Mucosa of descending colon (tissue), 3 donors: ENCODE results near the gene YBX2. TPM values are rescaled to one million over a fixed set of nuclear protein-coding genes. Genes with fewer than 3 reads are reported as not detected.

Experiments
- ATAC-seq: fragments of 200-7000 bp; cut with Tn5 transposase; one replicate; pipeline ENCODE4 v1.9.1; 2020; ENCODE audit warnings: mild to moderate bottlenecking, moderate library complexity
- DNase-seq, 3 donors: peaks; one replicate each; pipeline ENCODE4 v3.0.0-alpha.2; 2020
- H3K36me3 ChIP-seq: fragments of 200-600 bp; one replicate; pipeline ENCODE4 v1.8.0; 2021; ENCODE audit warnings: low read depth, mild to moderate bottlenecking
- H3K4me1 ChIP-seq: fragments of 200-600 bp; one replicate; pipeline ENCODE4 v1.8.0; 2021; ENCODE audit warnings: low read depth, mild to moderate bottlenecking
- H3K4me3 ChIP-seq: fragments of 200-600 bp; one replicate; pipeline ENCODE4 v1.8.0; 2021; ENCODE audit warnings: mild to moderate bottlenecking
- H3K9me3 ChIP-seq: fragments of 200-600 bp; one replicate; pipeline ENCODE4 v1.8.0; 2021; ENCODE audit warnings: mild to moderate bottlenecking
- CTCF ChIP-seq: fragments of 200-600 bp; IDR thresholded peaks from one replicate; pipeline ENCODE4 v1.8.0; 2022; ENCODE audit warnings: antibody characterized with exemption, mild to moderate bottlenecking
- intact Hi-C, 2 donors: fragments of 100-400 bp; cut with DNase I in 1 of 2; cut with micrococcal nuclease in 1 of 2; formaldehyde crosslinking; loops; one replicate each; pipeline versions ENCODE4 v1.11.0 to v1.11.1; 2022; cut with DNase I, micrococcal nuclease
- total RNA-seq, 3 donors: library from RNA; stranded (reverse); fragmentation: NEBNext Ultra II Directional in 2 of 3; extraction: Animal tissue kit (Norgen Biotek cat#: 25700) in 2 of 3; gene quantifications; one replicate each; pipeline versions ENCODE4 v1.2.1 to v1.2.4, GENCODE V29; 2021 to 2023
- donor health status: DM: no; HTN: no; CAD: no; lungs with moderate emphysema.
- donor health status: DM: no; HTN: no; CAD: no.
- donor health status: DM: no; HTN: yes; CAD: no.

YBX2 gene
- total RNA-seq, 3 donors from 2014 or later, result 17.9 to 71.4 (median 37.8) TPM

GRCh38 chr17:7322520-7323194, 28.2 kb upstream of the YBX2 start:
- intact Hi-C loops, result no loop called here
- Histone ChIP-seq H3K4me3 (no peak overlapping the region), H3K36me3 (peaks cover 5% of the 10 kb centered on the region), H3K9me3 (no peaks in the 10 kb centered on the region), H3K4me1 (no peaks in the 10 kb centered on the region)
- TF ChIP-seq CTCF, result no peak
- no peak for ATAC-seq
- DNase-seq, result no peak

DNA sequence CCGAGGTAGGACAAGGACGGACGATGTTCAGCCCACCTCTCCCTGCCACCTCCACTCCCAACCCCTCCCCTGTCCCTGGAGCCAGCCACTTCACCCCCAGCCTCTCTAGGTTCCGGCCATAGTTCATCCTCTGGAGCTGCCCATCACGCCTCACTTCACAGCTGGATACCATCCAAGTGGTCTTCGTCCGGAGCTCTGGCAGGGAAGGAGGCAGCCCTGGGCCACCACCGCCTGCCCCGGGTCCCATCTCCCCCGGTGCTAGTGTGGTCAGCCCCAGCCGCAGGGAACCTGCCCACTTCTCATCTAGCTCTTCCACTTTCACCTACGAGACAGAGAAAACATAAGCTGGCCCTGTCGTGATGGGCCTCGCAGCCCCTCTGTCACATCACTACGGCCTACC, 27.0 kb upstream of the YBX2 start:
- no peak for ATAC-seq

DNA sequence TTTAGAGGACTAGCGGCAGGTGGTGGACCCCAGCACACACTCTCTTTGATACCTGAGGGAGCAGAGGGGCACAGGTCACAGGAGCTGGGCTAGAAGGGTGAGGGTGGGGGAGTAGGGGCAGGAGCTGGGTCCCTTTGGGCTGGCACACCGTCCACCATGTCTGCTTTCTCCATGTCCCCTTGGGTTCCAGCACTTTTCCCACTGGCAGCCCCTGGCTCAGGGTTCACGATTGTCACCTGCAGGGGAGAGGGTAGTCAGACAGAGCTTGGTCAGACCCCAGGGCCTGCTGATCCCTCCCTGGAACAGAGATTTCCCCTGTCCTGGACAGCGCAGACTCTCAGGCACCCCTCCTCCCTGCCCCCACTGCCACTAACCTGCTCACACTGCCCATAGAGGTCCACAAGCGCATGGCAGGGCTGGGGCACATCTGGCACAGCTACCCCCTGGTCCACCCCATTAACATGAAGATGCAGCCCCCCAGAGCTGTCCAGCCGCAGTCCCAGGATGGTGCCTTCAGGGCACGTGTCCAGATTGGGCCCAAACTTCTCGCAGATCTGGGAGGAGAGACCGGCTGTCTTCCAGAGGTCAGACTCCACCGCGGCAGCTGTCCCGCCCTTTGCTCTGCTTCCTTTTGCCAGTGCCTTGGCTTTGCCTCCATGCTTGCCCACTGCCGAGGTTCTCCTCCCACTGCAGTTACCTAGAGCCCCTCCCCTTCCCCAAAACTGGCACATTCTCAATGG, 23.9 kb upstream of the YBX2 start:
- peaks cover 5% of the 10 kb centered on the region for H3K36me3 ChIP-seq
- no peak for DNase-seq
- intact Hi-C loops, result no loop called here

More for the DNA sequence above, 27.0 kb upstream of the YBX2 start:
- intact Hi-C loops, result no loop called here
- DNase-seq, result no peak
- TF ChIP-seq CTCF, result no peak
- no peaks in the 10 kb centered on the region for H3K4me1 ChIP-seq
- H3K9me3 ChIP-seq, result no peaks in the 10 kb centered on the region
- H3K4me3 ChIP-seq, result no peak overlapping the region
- H3K36me3 ChIP-seq, result peaks cover 5% of the 10 kb centered on the region

GRCh38 chr17:7317161-7317803, 22.8 kb upstream of the YBX2 start:
- Histone ChIP-seq H3K4me1 (peaks cover 12% of the 10 kb centered on the region), H3K9me3 (no peaks in the 10 kb centered on the region), H3K36me3 (peaks cover 4% of the 10 kb centered on the region), H3K4me3 (no peak overlapping the region)
- no peak for TF ChIP-seq CTCF
- no peak for DNase-seq
- ATAC-seq, result no peak
- intact Hi-C loops, result no loop called here

More for the DNA sequence above, 23.9 kb upstream of the YBX2 start:
- no peak for ATAC-seq
- Histone ChIP-seq H3K4me1 (peaks cover 9% of the 10 kb centered on the region), H3K4me3 (no peak overlapping the region), H3K9me3 (no peaks in the 10 kb centered on the region)
- TF ChIP-seq CTCF, result no peak

GRCh38 chr17:7315570-7316235, 21.3 kb upstream of the YBX2 start:
- peaks cover 8% of the 10 kb centered on the region for H3K36me3 ChIP-seq
- intact Hi-C loops, result no loop called here
- H3K4me1 ChIP-seq, result peaks cover 12% of the 10 kb centered on the region

More at GRCh38 chr17:7315570-7316235, 21.3 kb upstream of the YBX2 start:
- ATAC-seq (peak; percentile 5), DNase-seq (peak in 2 of 3 donors; percentile 34 to 74)
- no peak for TF ChIP-seq CTCF
- H3K9me3 ChIP-seq, result no peaks in the 10 kb centered on the region
- H3K4me3 ChIP-seq, result peak overlapping the region; percentile 81
